Thyroid gland (tissue), 4 donors: ENCODE data around the gene PRKRA.

ENCODE experiments used
- CTCF ChIP-seq, 6 experiments: fragments of 200-600 bp in 3 of 6; fragments of 450-650 bp in 3 of 6; sonication (generic) in 3 of 6; IDR thresholded peaks; one replicate each; pipeline ENCODE4 v1.5.1; 2016 to 2019; ENCODE audit warnings: antibody characterized with exemption in 6 of 6, mild to moderate bottlenecking in 2 of 6, inconsistent platforms in 1 of 6, moderate library complexity in 1 of 6
- POLR2A ChIP-seq, 2 donors: fragments of 450-650 bp; IDR thresholded peaks; one replicate each; pipeline ENCODE4 v1.6.1; 2017; ENCODE audit warnings: antibody characterized with exemption in 2 of 2, mild to moderate bottlenecking in 2 of 2, moderate library complexity in 1 of 2

GRCh38 chr2:178452870-178453269 is 1.9 kb upstream of the PRKRA start:
- no peak for TF ChIP-seq CTCF (IDR thresholded peaks at IDR 0.05)
- no peak for TF ChIP-seq POLR2A (IDR thresholded peaks at IDR 0.05)
